Left forelimb (tissue), 1 donor: Measurements from ENCODE around the gene MAP2K6.

Experiments
- DNase-seq: peaks from one replicate; pipeline ENCODE4 v3.0.0-alpha.2; 2018; ENCODE audit warnings: low spot score

Gene MAP2K6

GRCh38 chr17:69492410-69493071, 78.0 kb downstream of the MAP2K6 start:
- DNase-seq: no peak

- DNase-seq: no peak
Measured at GRCh38 chr17:69495787-69496186, 81.3 kb downstream of the MAP2K6 start.

- DNase-seq: no peak
Measured at GRCh38 chr17:69497161-69497560, 82.7 kb downstream of the MAP2K6 start.

GRCh38 chr17:69499318-69499717, 84.8 kb downstream of the MAP2K6 start:
- DNase-seq: no peak

GRCh38 chr17:69500911-69501429, 86.5 kb downstream of the MAP2K6 start:
- DNase-seq: no peak

- DNase-seq: no peak
Measured at GRCh38 chr17:69501591-69502468, 87.3 kb downstream of the MAP2K6 start.

- no peak for DNase-seq
Measured at GRCh38 chr17:69503711-69504110, 89.2 kb downstream of the MAP2K6 start.

GRCh38 chr17:69505740-69506139, 91.2 kb downstream of the MAP2K6 start:
- no peak for DNase-seq

- DNase-seq: no peak
Measured at GRCh38 chr17:69506489-69506888, 92.0 kb downstream of the MAP2K6 start.

- DNase-seq: no peak
Measured at GRCh38 chr17:69508814-69509213, 94.3 kb downstream of the MAP2K6 start.

- DNase-seq: no peak
Measured at GRCh38 chr17:69511250-69511649, 96.8 kb downstream of the MAP2K6 start.

GRCh38 chr17:69512946-69513345, 98.4 kb downstream of the MAP2K6 start:
- DNase-seq: no peak

GRCh38 chr17:69516225-69516624, 101.7 kb downstream of the MAP2K6 start:
- no peak for DNase-seq

- DNase-seq: no peak
Measured at GRCh38 chr17:69516911-69517310, 102.4 kb downstream of the MAP2K6 start.

- DNase-seq: no peak
Measured at GRCh38 chr17:69518951-69519350, 104.5 kb downstream of the MAP2K6 start.

- no peak for DNase-seq
Measured at GRCh38 chr17:69523244-69523861, 108.9 kb downstream of the MAP2K6 start.

- DNase-seq: no peak
Measured at GRCh38 chr17:69524854-69525253, 110.4 kb downstream of the MAP2K6 start.

- DNase-seq: no peak
Measured at GRCh38 chr17:69525920-69526841, 111.7 kb downstream of the MAP2K6 start.

GRCh38 chr17:69528035-69528434, 113.5 kb downstream of the MAP2K6 start:
- no peak for DNase-seq

- no peak for DNase-seq
Measured at GRCh38 chr17:69533481-69534234, 119.2 kb downstream of the MAP2K6 start.

- no peak for DNase-seq
Measured at GRCh38 chr17:69534235-69534621, 119.7 kb downstream of the MAP2K6 start.
